ENCODE measurements around the gene GABARAPL1. TPM values are rescaled to one million over a fixed set of nuclear protein-coding genes. Genes with fewer than 3 reads are reported as not detected.

Gene GABARAPL1
- total and polyA plus RNA-seq, 2 donors (not counting 1 experiment from before 2014, with no cell fraction given): 4.5 to 11.9 TPM

- WGBS (ENCODE audit: insufficient coverage): no CpG with 5 or more reads among the region's 10 CpGs
- ChIA-PET POLR2A (interaction anchor here (1.0 kb wide), 1 partner anchor 18 kb away, joined by 3 read pairs; no protein-coding TSS in a partner anchor), CTCF (interaction anchor here (1.1 kb wide), 1 partner anchor 349 kb away, joined by 3 read pairs; no protein-coding TSS in a partner anchor)
- Histone ChIP-seq H2AFZ (ENCODE audit: insufficient read depth, low read depth, low read length, poor library complexity, severe bottlenecking) (no peak overlapping the region), H3K79me2 (ENCODE audit: control insufficient read depth, insufficient read depth, low read length) (no peaks in the 10 kb centered on the region), H3K4me3 (ENCODE audit: control extremely low read depth in 1 of 5, extremely low read depth in 1 of 5, insufficient read depth in 1 of 5, low read depth in 2 of 5, low read length in 4 of 5) (peak overlapping the region in 4 of 5 experiments; percentile 66 to 84 (median 82)), H4K20me1 (ENCODE audit: control insufficient read depth, insufficient read depth, low read length, poor library complexity, severe bottlenecking) (no peaks in the 10 kb centered on the region), H3K27ac (ENCODE audit: low read length in 2 of 2) (no peak overlapping the region), H3K27me3 (replicated peaks in 1 of 4; ENCODE audit: control extremely low read depth in 1 of 4, control insufficient read depth in 3 of 4, insufficient read depth in 4 of 4, low read length in 3 of 4) (peaks cover 0 to 39% (median 20%) of the 10 kb centered on the region in 4 experiments), H3K9me3 (ENCODE audit: control extremely low read depth in 1 of 3, control insufficient read depth in 2 of 3, insufficient read depth in 1 of 3, low read length in 2 of 3) (peaks cover 0 to 3% (median 0%) of the 10 kb centered on the region in 3 donors), H3K36me3 (replicated peaks in 1 of 2; ENCODE audit: control extremely low read depth in 1 of 2, control insufficient read depth in 1 of 2, extremely low read depth in 1 of 2, insufficient read depth in 2 of 2, low read length in 1 of 2) (no peaks in the 10 kb centered on the region), H3K4me2 (replicated peaks; ENCODE audit: low read depth, low read length, poor library complexity, severe bottlenecking) (peak overlapping the region; percentile 88), H3K4me1 (ENCODE audit: control insufficient read depth in 2 of 2, insufficient read depth in 2 of 2, low read length in 2 of 2) (peaks cover 13 to 18% of the 10 kb centered on the region in 2 donors), H3K9ac (ENCODE audit: low read length) (no peak overlapping the region)
- H3K9me3 Mint-ChIP-seq (ENCODE audit: insufficient read depth): no peaks in the 10 kb centered on the region
- peaks cover 27% of the 10 kb centered on the region for H3K27me3 Mint-ChIP-seq
- ATAC-seq (ENCODE audit: low read depth): no peak
- DNase-seq: no peak
- intact Hi-C loops (cut with micrococcal nuclease): loop anchor here (10.0 kb wide), 1 partner anchor 960 kb away; the partner anchor contains the start of gene SMIM10L1
- peaks cover 19% of the 10 kb centered on the region for H3K4me1 Mint-ChIP-seq
- H3K4me3 Mint-ChIP-seq: peak overlapping the region; percentile 95
- TF ChIP-seq CTCF (IDR thresholded peaks at IDR 0.05) (no peak), EZH2 (IDR thresholded peaks at IDR 0.05; ENCODE audit: borderline replicate concordance, insufficient read depth, low read depth, low read length, poor library complexity, severe bottlenecking) (no peak)
- H3K27ac Mint-ChIP-seq: peak overlapping the region; percentile 72
Observed at GRCh38 chr12:10214136-10214894, 1.6 kb downstream of the GABARAPL1 start.

GRCh38 chr12:10214895-10215267 is 2.2 kb downstream of the GABARAPL1 start:
- Histone ChIP-seq H4K20me1 (ENCODE audit: control insufficient read depth, insufficient read depth, low read length, poor library complexity, severe bottlenecking) (no peaks in the 10 kb centered on the region), H3K9me3 (ENCODE audit: control extremely low read depth in 1 of 3, control insufficient read depth in 2 of 3, insufficient read depth in 1 of 3, low read length in 2 of 3) (peaks cover 0 to 3% (median 0%) of the 10 kb centered on the region in 3 donors), H3K79me2 (ENCODE audit: control insufficient read depth, insufficient read depth, low read length) (no peaks in the 10 kb centered on the region), H3K9ac (ENCODE audit: low read length) (no peak overlapping the region), H3K27ac (ENCODE audit: low read length in 2 of 2) (no peak overlapping the region), H2AFZ (ENCODE audit: insufficient read depth, low read depth, low read length, poor library complexity, severe bottlenecking) (no peak overlapping the region), H3K27me3 (replicated peaks in 1 of 4; ENCODE audit: control extremely low read depth in 1 of 4, control insufficient read depth in 3 of 4, insufficient read depth in 4 of 4, low read length in 3 of 4) (peaks cover 0 to 39% (median 20%) of the 10 kb centered on the region in 4 experiments), H3K4me3 (ENCODE audit: control extremely low read depth in 1 of 5, extremely low read depth in 1 of 5, insufficient read depth in 1 of 5, low read depth in 2 of 5, low read length in 4 of 5) (no peak overlapping the region), H3K4me1 (ENCODE audit: control insufficient read depth in 2 of 2, insufficient read depth in 2 of 2, low read length in 2 of 2) (peaks cover 13 to 18% of the 10 kb centered on the region in 2 donors), H3K4me2 (replicated peaks; ENCODE audit: low read depth, low read length, poor library complexity, severe bottlenecking) (no peak overlapping the region), H3K36me3 (replicated peaks in 1 of 2; ENCODE audit: control extremely low read depth in 1 of 2, control insufficient read depth in 1 of 2, extremely low read depth in 1 of 2, insufficient read depth in 2 of 2, low read length in 1 of 2) (no peaks in the 10 kb centered on the region)
- POLR2A ChIA-PET: interaction anchor here (1.0 kb wide), 1 partner anchor 19 kb away, joined by 3 read pairs; no protein-coding TSS in a partner anchor
- 86% methylated on average over 1 of the region's 3 CpGs for WGBS (ENCODE audit: insufficient coverage)
- intact Hi-C loops (cut with micrococcal nuclease): loop anchor here (10.0 kb wide), 1 partner anchor 960 kb away; the partner anchor contains the start of gene SMIM10L1
- Mint-ChIP-seq H3K9me3 (ENCODE audit: insufficient read depth) (no peaks in the 10 kb centered on the region), H3K4me3 (peak overlapping the region; percentile 29), H3K27me3 (peaks cover 27% of the 10 kb centered on the region), H3K27ac (no peak overlapping the region), H3K4me1 (peaks cover 19% of the 10 kb centered on the region)
- no peak for ATAC-seq (ENCODE audit: low read depth)
- CTCF ChIA-PET: no interaction called here
- TF ChIP-seq CTCF (IDR thresholded peaks at IDR 0.05) (no peak), EZH2 (IDR thresholded peaks at IDR 0.05; ENCODE audit: borderline replicate concordance, insufficient read depth, low read depth, low read length, poor library complexity, severe bottlenecking) (no peak)
- no peak for DNase-seq
